Nephron progenitor cell (in vitro differentiated cells): ENCODE measurements around the gene GPR17.

Experiments
- DNase-seq: peaks from one replicate; pipeline ENCODE4 v3.0.0; 2021
- H3K27ac Mint-ChIP-seq: 2 replicates; pipeline ENCODE4 v1.8.0; 2021; ENCODE audit warnings: mild to moderate bottlenecking, moderate library complexity, mixed read lengths
- H3K27me3 Mint-ChIP-seq: 2 replicates; pipeline ENCODE4 v1.8.0; 2021; ENCODE audit warnings: mild to moderate bottlenecking, low read depth, mixed read lengths; ENCODE audit not compliant: poor library complexity
- H3K36me3 Mint-ChIP-seq: 2 replicates; pipeline ENCODE4 v1.8.0; 2021; ENCODE audit warnings: low read depth, mixed read lengths
- H3K4me1 Mint-ChIP-seq: 2 replicates; pipeline ENCODE4 v1.8.0; 2021; ENCODE audit warnings: mixed read lengths
- H3K4me3 Mint-ChIP-seq: 2 replicates; pipeline ENCODE4 v1.8.0; 2021; ENCODE audit warnings: mild to moderate bottlenecking, moderate library complexity, mixed read lengths
- H3K9me3 Mint-ChIP-seq: 2 replicates; pipeline ENCODE4 v1.8.0; 2021; ENCODE audit warnings: mild to moderate bottlenecking, moderate library complexity, mixed read lengths
- TF ChIP-seq, protein P1 (sequence below): fragments of 200-600 bp; sonication (generic); IDR thresholded peaks from 2 replicates; pipeline ENCODE4 v1.5.0; 2021; ENCODE audit warnings: antibody characterized with exemption

GPR17 gene, protein sequence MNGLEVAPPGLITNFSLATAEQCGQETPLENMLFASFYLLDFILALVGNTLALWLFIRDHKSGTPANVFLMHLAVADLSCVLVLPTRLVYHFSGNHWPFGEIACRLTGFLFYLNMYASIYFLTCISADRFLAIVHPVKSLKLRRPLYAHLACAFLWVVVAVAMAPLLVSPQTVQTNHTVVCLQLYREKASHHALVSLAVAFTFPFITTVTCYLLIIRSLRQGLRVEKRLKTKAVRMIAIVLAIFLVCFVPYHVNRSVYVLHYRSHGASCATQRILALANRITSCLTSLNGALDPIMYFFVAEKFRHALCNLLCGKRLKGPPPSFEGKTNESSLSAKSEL

DNA sequence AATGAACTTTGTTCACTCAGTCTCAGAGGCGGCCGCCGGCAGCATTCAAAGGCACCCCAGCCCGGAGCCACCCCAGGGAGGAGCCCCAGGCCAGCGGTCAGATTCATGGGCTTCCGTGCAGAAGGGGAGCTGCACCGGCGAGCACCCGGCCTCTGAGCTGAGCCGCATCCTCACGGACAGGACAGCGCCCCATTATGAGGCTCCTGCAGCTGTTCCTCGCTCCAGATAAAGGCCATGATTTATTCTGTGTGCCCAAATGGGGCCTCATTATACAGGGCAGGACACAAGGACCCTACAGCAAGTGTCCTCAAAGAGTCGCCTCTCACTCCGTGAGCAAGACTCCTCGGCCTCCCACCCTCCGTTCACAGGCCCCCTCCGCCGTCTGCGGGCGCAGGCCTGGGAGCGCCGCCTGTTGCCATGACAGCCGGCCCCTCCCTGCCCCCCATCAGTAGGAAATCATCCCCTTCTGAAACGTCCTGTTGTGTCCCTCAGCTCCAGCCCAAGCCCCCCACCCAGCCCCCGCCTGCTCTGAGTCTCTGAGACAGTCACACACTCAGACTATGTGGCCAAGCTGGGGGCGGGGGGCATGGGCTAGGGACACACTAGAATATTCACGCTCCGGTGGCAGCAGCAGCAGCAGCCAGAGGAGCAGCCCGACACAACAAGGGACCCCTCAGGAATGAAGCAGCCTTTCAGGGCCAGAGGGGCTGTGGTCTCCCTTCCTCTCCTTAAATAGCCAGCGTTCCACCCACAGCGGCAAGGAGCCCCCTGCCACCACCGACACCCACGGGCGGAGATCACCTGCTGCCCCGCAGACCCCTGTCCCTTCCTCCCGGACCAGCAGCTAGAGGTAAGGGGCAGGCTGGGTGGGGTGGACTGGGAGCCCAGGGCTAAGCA, at the start of gene GPR17:
Gene GPR17 (plus strand): TSS at position 759 of the 897 bp plus-strand sequence. CDS start 4,583 bp downstream, outside the sequence.
- no peaks in the 10 kb centered on the region for H3K36me3 Mint-ChIP-seq
- H3K4me3 Mint-ChIP-seq = no peak within 1 kb of the TSS
- peaks cover 41% of the 10 kb centered on the region for H3K4me1 Mint-ChIP-seq
- peak; percentile 42 for DNase-seq
- no peaks in the 10 kb centered on the region for H3K9me3 Mint-ChIP-seq
- no peak within 1 kb of the TSS for H3K27ac Mint-ChIP-seq
- TF ChIP-seq, protein P1, sequence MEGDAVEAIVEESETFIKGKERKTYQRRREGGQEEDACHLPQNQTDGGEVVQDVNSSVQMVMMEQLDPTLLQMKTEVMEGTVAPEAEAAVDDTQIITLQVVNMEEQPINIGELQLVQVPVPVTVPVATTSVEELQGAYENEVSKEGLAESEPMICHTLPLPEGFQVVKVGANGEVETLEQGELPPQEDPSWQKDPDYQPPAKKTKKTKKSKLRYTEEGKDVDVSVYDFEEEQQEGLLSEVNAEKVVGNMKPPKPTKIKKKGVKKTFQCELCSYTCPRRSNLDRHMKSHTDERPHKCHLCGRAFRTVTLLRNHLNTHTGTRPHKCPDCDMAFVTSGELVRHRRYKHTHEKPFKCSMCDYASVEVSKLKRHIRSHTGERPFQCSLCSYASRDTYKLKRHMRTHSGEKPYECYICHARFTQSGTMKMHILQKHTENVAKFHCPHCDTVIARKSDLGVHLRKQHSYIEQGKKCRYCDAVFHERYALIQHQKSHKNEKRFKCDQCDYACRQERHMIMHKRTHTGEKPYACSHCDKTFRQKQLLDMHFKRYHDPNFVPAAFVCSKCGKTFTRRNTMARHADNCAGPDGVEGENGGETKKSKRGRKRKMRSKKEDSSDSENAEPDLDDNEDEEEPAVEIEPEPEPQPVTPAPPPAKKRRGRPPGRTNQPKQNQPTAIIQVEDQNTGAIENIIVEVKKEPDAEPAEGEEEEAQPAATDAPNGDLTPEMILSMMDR = no peak
- no peaks in the 10 kb centered on the region for H3K27me3 Mint-ChIP-seq

DNA sequence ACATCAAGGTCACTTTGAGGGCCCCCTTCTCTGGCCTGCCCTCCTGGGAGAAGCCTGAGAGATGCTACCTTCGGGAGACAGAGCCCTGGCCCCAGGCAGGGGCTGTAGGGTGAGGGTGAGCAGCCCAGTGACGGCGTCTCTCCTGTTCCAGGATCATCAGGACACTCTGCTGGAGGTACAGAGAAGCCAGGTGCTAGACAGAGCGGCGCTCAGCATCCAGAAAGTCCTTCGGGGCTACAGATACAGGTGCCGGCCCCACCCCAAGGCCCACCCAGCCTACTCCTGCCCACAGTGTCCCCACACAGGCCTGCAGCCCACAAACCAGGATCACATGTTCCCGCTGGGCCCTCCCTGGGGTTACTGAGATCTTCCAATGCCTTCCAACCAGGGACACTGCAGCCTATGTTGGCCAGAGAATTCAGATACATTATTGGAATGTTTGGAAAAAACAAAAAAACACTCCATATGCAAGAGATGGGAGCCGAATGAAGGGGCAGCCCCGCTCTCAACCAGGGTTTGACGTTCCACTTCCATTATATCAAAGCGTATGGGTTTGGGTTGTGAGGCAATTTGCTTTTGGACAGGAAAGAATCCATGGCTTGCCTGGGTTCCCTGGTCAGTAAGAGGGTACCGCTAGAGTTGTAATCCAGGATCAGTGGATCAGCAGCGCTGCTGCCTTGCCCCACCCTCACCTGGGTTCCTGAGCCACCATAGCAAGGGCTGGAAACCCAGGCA, 49.5 kb upstream of the GPR17 start:
- peaks cover 22% of the 10 kb centered on the region for H3K27me3 Mint-ChIP-seq
- H3K4me1 Mint-ChIP-seq = no peaks in the 10 kb centered on the region
- H3K36me3 Mint-ChIP-seq = no peaks in the 10 kb centered on the region
- H3K27ac Mint-ChIP-seq = no peak overlapping the region
- H3K9me3 Mint-ChIP-seq = peaks cover 14% of the 10 kb centered on the region
- DNase-seq = no peak
- no peak overlapping the region for H3K4me3 Mint-ChIP-seq
- TF ChIP-seq, protein P1 = no peak

DNA sequence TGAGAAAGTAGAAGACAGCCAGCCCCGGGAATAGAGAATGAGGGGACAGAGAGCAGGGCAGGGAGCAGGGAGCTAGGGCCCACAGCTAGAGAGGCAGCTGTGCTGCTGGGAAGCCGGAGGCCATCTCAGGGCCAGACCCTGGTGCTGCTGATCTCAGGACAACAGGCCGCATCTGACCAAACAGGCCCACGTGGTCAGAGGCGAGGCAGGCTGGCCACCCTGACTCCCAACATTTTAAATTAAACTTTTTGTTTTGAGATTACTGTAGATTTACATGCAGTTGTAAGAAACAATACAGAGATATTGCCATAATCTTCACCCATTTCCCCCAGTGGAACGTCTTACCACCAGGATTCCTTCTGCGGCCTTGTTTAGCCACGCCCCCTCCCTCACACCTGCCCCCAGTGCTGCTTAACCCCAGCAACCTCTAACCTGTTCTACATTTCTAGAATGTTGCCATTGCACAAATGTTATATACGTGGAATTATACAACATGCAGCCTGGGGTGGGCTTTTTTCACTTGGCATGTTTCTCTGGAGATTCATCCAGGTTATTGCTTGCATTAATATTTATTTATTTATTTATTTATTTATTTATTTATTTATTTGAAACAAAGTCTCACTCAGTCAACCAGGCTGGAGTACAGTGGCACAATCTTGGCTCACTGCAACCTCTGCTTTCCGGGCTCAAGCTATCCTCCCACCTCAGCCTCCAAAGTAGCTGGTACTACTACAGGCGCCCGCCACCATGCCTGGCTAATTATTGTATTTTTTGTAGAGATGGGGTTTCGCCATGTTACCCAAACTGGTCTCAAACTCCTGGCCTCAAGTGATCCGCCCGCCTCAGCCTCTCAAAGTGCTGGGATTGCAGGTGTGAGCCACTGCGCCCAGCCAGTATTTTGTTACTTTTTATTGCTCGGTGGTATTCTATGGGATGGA, 48.6 kb upstream of the GPR17 start:
- no peak for DNase-seq
- no peak overlapping the region for H3K27ac Mint-ChIP-seq
- H3K27me3 Mint-ChIP-seq = peaks cover 25% of the 10 kb centered on the region
- TF ChIP-seq, protein P1 = no peak
- H3K9me3 Mint-ChIP-seq = peaks cover 19% of the 10 kb centered on the region
- no peaks in the 10 kb centered on the region for H3K4me1 Mint-ChIP-seq
- no peak overlapping the region for H3K4me3 Mint-ChIP-seq
- no peaks in the 10 kb centered on the region for H3K36me3 Mint-ChIP-seq

DNA sequence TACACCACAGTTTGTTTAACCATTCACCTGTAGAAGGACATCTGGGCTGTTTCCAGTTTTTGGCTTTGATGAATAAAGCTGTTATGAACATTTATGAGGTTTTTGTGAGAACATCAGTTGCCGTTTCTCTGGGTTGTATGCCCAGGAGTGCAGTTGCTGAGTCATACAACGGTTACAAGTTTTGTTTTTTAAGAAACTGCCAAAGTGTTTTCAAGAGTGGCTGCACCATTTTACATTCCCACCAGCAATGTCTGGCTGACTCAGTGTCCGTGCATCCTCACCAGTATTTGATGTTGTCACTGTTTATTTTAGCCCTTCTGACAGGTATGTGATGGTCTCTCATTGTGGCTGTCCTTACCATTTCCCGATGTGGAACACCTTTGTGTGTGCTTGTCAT, 48.0 kb upstream of the GPR17 start:
- Mint-ChIP-seq H3K9me3 (peaks cover 21% of the 10 kb centered on the region), H3K36me3 (no peaks in the 10 kb centered on the region), H3K4me1 (no peaks in the 10 kb centered on the region), H3K27ac (no peak overlapping the region), H3K4me3 (no peak overlapping the region), H3K27me3 (peaks cover 25% of the 10 kb centered on the region)
- TF ChIP-seq, protein P1 = no peak
- no peak for DNase-seq

DNA sequence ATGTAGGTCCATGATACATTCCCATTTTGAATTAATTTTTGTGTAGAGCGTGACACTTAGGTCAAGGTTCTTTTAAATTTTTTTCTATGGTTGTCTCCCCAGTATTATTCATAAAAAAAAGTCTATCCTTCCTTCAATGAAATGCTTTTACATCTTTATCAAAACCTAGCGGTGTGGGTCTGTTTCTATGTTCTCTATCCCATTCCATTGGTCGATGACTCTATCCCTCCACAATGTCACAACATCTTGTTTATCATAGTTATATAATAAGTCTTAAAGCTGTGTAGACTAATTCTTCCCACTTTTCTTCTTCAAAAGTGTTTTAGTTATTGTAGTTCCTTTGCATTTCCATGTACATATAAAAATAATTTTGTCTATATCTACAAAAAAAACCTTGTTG, 47.2 kb upstream of the GPR17 start:
- no peaks in the 10 kb centered on the region for H3K36me3 Mint-ChIP-seq
- no peak overlapping the region for H3K4me3 Mint-ChIP-seq
- H3K4me1 Mint-ChIP-seq = no peaks in the 10 kb centered on the region
- no peak overlapping the region for H3K27ac Mint-ChIP-seq
- H3K9me3 Mint-ChIP-seq = peaks cover 27% of the 10 kb centered on the region
- TF ChIP-seq, protein P1 = no peak
- peaks cover 25% of the 10 kb centered on the region for H3K27me3 Mint-ChIP-seq
- no peak for DNase-seq
